GM23248 (cell line): ENCODE data around the gene TPR. TPM values are rescaled to one million over a fixed set of nuclear protein-coding genes. Genes with fewer than 3 reads are reported as not detected.

ENCODE experiments used
- DNase-seq: peaks from one replicate; pipeline ENCODE4 v3.0.0-alpha.2; 2015
- H2AFZ ChIP-seq: fragments of 200-600 bp; sonication (generic); 2 replicates; pipeline ENCODE4 v1.6.1; 2016; ENCODE audit warnings: antibody characterized with exemption
- H3F3A ChIP-seq: fragments of 200-600 bp; sonication (generic); 2 replicates; pipeline ENCODE4 v1.6.1; 2016; ENCODE audit warnings: mild to moderate bottlenecking, antibody characterized with exemption, mixed run types; ENCODE audit not compliant: insufficient read depth
- H3K27ac ChIP-seq: fragments of 200-600 bp; sonication (generic); 2 replicates; pipeline ENCODE4 v1.5.1; 2016; ENCODE audit warnings: mild to moderate bottlenecking
- H3K27me3 ChIP-seq: fragments of 200-600 bp; sonication (generic); replicated peaks from 2 replicates; pipeline ENCODE4 v1.6.1; 2016; ENCODE audit warnings: mild to moderate bottlenecking; ENCODE audit not compliant: insufficient read depth
- H3K36me3 ChIP-seq: fragments of 200-600 bp; sonication (generic); 2 replicates; pipeline ENCODE4 v1.6.1; 2016; ENCODE audit warnings: low read depth, mild to moderate bottlenecking
- H3K4me1 ChIP-seq: fragments of 200-600 bp; sonication (generic); 2 replicates; pipeline ENCODE4 v1.6.1; 2016; ENCODE audit warnings: mild to moderate bottlenecking; ENCODE audit not compliant: insufficient read depth
- H3K4me2 ChIP-seq: fragments of 200-600 bp; sonication (generic); one replicate; pipeline ENCODE4 v1.6.1; 2016; ENCODE audit warnings: mild to moderate bottlenecking; ENCODE audit not compliant: unreplicated experiment
- H3K4me3 ChIP-seq: fragments of 200-600 bp; sonication (generic); 2 replicates; pipeline ENCODE4 v1.5.1; 2016; ENCODE audit warnings: mild to moderate bottlenecking
- H3K79me2 ChIP-seq: fragments of 200-600 bp; sonication (generic); 2 replicates; pipeline ENCODE4 v1.6.1; 2016; ENCODE audit warnings: mild to moderate bottlenecking; ENCODE audit not compliant: insufficient read depth
- H3K9ac ChIP-seq: fragments of 200-600 bp; sonication (generic); 2 replicates; pipeline ENCODE4 v1.6.1; 2016; ENCODE audit warnings: mild to moderate bottlenecking
- H3K9me2 ChIP-seq: fragments of 200-600 bp; sonication (generic); 2 replicates; pipeline ENCODE4 v1.6.1; 2016; ENCODE audit warnings: mixed run types, mild to moderate bottlenecking, moderate library complexity; ENCODE audit not compliant: insufficient read depth
- H3K9me3 ChIP-seq: fragments of 200-600 bp; sonication (generic); one replicate; pipeline ENCODE4 v1.6.1; 2017; ENCODE audit warnings: low read depth
- H4K20me1 ChIP-seq: fragments of 200-600 bp; sonication (generic); 2 replicates; pipeline ENCODE4 v1.6.0; 2016; ENCODE audit not compliant: insufficient read depth
- EZH2 ChIP-seq: fragments of 200-600 bp; sonication (generic); IDR thresholded peaks from 2 replicates; pipeline ENCODE4 v1.6.1; 2018; ENCODE audit warnings: antibody characterized with exemption, mild to moderate bottlenecking; ENCODE audit not compliant: insufficient read depth, poor library complexity, severe bottlenecking
- EZH2phosphoT487 ChIP-seq: fragments of 200-600 bp; sonication (generic); IDR thresholded peaks from 2 replicates; pipeline ENCODE4 v1.6.1; 2018; ENCODE audit warnings: antibody characterized with exemption, moderate library complexity, mild to moderate bottlenecking, low read depth; ENCODE audit not compliant: insufficient read depth
- WGBS, 2 experiments: methylation state at CpG; one replicate each; pipeline ENCODE4 v1.1.6; 2015 to 2017; ENCODE audit warnings: low lambda C conversion rate in 2 of 2, low coverage in 1 of 2; ENCODE audit errors: missing lambda C conversion rate in 2 of 2; 5-methylcytosine and 5-hydroxymethylcytosine counted together
- in situ Hi-C: fragments of 300-500 bp; cut with MboI; formaldehyde crosslinking; loops from 2 replicates; pipeline ENCODE4 v1.15.0; 2020
- polyA plus RNA-seq: library from polyadenylated mRNA; unstranded; fragments of >200 nt; fragmentation: Nextera tagmentation; extraction: Ambion mirVana; gene quantifications from 2 replicates; pipeline ENCODE4 v1.2.1, GENCODE V29; 2016
- total RNA-seq: library from RNA; depleted of rRNA; stranded (reverse); fragments of >200 nt; shearing (Covaris generic); gene quantifications from 2 replicates; pipeline ENCODE4 v1.2.3, GENCODE V29; 2014

The TPR gene
- total and polyA plus RNA-seq, 2 experiments from 2014 or later: 46.2 to 98.2 TPM

- no peak overlapping the region for H3K9ac ChIP-seq
- no peak for TF ChIP-seq EZH2
- TF ChIP-seq EZH2phosphoT487: no peak
- DNase-seq: no peak
- H3K79me2 ChIP-seq: no peaks in the 10 kb centered on the region
- H3F3A ChIP-seq: no peaks in the 10 kb centered on the region; the same call in 1 of the 2 replicates
- no peak overlapping the region for H3K4me3 ChIP-seq
- no peaks in the 10 kb centered on the region for H3K4me1 ChIP-seq
- H3K36me3 ChIP-seq: peaks cover 46% of the 10 kb centered on the region
- in situ Hi-C loops: no loop called here
- 98 to 99% methylated on average over 3 of the region's 3 CpGs for WGBS, 2 experiments
- H3K27me3 ChIP-seq: no peaks in the 10 kb centered on the region
- no peak overlapping the region for H2AFZ ChIP-seq
- no peak overlapping the region for H3K27ac ChIP-seq
- H3K9me3 ChIP-seq: no peaks in the 10 kb centered on the region
- no peaks in the 10 kb centered on the region for H3K9me2 ChIP-seq
- no peak overlapping the region for H3K4me2 ChIP-seq
- H4K20me1 ChIP-seq: no peaks in the 10 kb centered on the region
Measured at GRCh38 chr1:186311375-186312051, 63.5 kb downstream of the TPR start.

GRCh38 chr1:186310307-186310706 lies 64.7 kb downstream of the TPR start:
- H3F3A ChIP-seq: peaks cover 1% of the 10 kb centered on the region; the same call in 1 of the 2 replicates
- no peak for DNase-seq
- no peak overlapping the region for H3K27ac ChIP-seq
- no peaks in the 10 kb centered on the region for H4K20me1 ChIP-seq
- H3K9me3 ChIP-seq: no peaks in the 10 kb centered on the region
- H3K36me3 ChIP-seq: peaks cover 36% of the 10 kb centered on the region
- no peak overlapping the region for H3K9ac ChIP-seq
- no peak overlapping the region for H3K4me2 ChIP-seq
- in situ Hi-C loops: no loop called here
- H2AFZ ChIP-seq: no peak overlapping the region
- TF ChIP-seq EZH2phosphoT487: no peak
- TF ChIP-seq EZH2: no peak
- no peaks in the 10 kb centered on the region for H3K9me2 ChIP-seq
- H3K4me1 ChIP-seq: no peaks in the 10 kb centered on the region
- H3K27me3 ChIP-seq: no peaks in the 10 kb centered on the region
- no peaks in the 10 kb centered on the region for H3K79me2 ChIP-seq
- 88 to 89% methylated on average over 4 of the region's 4 CpGs for WGBS, 2 experiments
- no peak overlapping the region for H3K4me3 ChIP-seq

- H3K4me3 ChIP-seq: no peak overlapping the region
- no peak overlapping the region for H3K27ac ChIP-seq
- H3K9ac ChIP-seq: no peak overlapping the region
- H3K9me2 ChIP-seq: no peaks in the 10 kb centered on the region
- no peaks in the 10 kb centered on the region for H3K79me2 ChIP-seq
- H3K27me3 ChIP-seq: no peaks in the 10 kb centered on the region
- peaks cover 22% of the 10 kb centered on the region for H3K36me3 ChIP-seq
- in situ Hi-C loops: no loop called here
- H3K4me1 ChIP-seq: no peaks in the 10 kb centered on the region
- no peaks in the 10 kb centered on the region for H4K20me1 ChIP-seq
- H2AFZ ChIP-seq: no peak overlapping the region
- H3K9me3 ChIP-seq: no peaks in the 10 kb centered on the region
- H3K4me2 ChIP-seq: no peak overlapping the region
- no peak for TF ChIP-seq EZH2phosphoT487
- no peak for TF ChIP-seq EZH2
- H3F3A ChIP-seq: peaks cover 4% of the 10 kb centered on the region; the same call in 1 of the 2 replicates
- no peak for DNase-seq
- 96 to 98% methylated on average over 6 of the region's 6 CpGs for WGBS, 2 experiments
Measured at GRCh38 chr1:186308264-186309060, 66.6 kb downstream of the TPR start.

- in situ Hi-C loops: no loop called here
- H2AFZ ChIP-seq: no peak overlapping the region
- H3K79me2 ChIP-seq: no peaks in the 10 kb centered on the region
- TF ChIP-seq EZH2: no peak
- 99 to 100% methylated on average over 2 to 6 of the region's 6 CpGs for WGBS, 2 experiments
- H3K4me1 ChIP-seq: peaks cover 7% of the 10 kb centered on the region
- no peaks in the 10 kb centered on the region for H3K9me3 ChIP-seq
- H3K36me3 ChIP-seq: peaks cover 12% of the 10 kb centered on the region
- DNase-seq: no peak
- no peaks in the 10 kb centered on the region for H3K9me2 ChIP-seq
- no peaks in the 10 kb centered on the region for H4K20me1 ChIP-seq
- H3K9ac ChIP-seq: no peak overlapping the region
- H3K4me3 ChIP-seq: no peak overlapping the region
- peaks cover 4% of the 10 kb centered on the region; the same call in 1 of the 2 replicates for H3F3A ChIP-seq
- H3K27ac ChIP-seq: no peak overlapping the region
- H3K27me3 ChIP-seq: no peaks in the 10 kb centered on the region
- no peak overlapping the region for H3K4me2 ChIP-seq
Measured at GRCh38 chr1:186307445-186307844, 67.6 kb downstream of the TPR start.
